ENCODE data around the gene AKT1. TPM values are rescaled to one million over a fixed set of nuclear protein-coding genes. Genes with fewer than 3 reads are reported as not detected.
"Not testable (repeated sequence)": the region's sequence is repeated elsewhere in the genome, so short reads cannot be mapped to it uniquely, and the experiment has no call there.

Gene AKT1
- total RNA-seq, 1 donor from 2014 or later = 57.3 TPM

DNA sequence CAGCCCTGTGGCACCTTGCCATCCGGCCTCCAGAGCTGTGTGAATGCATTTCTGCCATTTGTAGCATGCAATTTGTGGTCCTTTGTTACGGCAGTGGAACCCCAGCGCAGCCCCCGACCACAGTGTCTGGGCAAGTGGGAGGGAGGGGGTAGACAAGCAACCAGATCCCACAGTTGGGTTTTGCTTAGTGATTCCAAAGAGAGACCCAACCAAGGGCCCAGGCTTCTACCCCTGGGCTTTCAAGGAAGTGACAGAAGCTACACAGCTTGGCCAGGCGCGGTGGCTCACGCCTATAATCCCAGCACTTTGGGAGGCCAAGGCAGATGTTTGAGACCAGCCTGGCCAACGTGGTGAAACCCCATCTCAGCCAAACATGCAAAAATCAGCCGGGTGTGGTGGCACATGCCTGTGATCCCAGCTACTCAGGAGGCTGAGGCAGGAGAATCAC, 23.2 kb upstream of the AKT1 start:
- no peak for ATAC-seq

DNA sequence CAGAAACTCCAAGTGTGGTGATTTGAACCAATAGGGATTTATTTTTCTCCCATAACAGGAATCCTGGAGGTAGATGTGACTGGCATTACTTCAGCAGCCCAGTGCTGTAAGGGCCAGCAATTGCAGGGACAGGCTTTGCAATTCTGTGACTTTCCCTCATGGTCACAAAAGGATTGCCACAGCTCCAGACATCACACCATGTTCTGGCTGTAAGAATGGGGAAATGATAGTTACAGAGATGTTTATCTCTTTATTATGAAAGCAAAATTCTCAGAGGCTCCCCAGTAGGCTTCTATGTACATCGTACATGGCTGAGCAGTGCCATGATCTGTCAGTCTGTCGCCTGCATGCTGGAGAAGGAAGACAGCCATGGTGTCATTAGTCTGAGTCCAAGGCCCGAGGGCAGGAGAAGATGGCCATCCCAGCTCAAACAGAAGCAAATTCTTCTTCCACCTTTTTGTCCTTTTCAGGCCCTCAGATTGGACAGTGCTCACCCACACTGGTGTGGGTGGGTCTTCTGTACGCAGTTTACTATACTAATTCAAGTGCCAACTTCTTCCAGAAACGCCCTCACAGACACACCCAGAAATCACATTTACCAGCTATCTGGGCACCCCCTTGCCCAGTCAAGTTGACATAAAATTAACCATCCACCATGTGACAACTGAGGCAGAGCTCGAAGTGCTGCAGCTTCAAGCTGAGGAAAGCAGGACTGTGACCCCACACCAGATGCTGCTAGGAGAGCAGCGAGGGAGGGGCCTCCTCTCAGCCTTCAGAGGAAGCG, 22.6 kb upstream of the AKT1 start:
- no peak for ATAC-seq

DNA sequence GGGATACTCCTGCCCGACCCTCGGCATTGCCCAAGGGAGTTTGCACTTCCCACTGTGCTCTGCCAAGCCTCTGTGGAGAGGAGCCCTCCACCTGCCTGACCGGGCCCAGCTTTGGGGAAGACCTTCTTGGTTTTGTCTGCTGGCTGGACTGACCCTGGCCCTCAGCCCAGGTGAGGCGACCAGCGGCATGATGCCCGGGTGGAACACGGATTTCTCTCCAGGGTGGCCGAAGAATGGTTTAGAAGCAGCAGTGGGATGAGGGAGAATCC, 21.0 kb upstream of the AKT1 start:
- ATAC-seq = no peak

DNA sequence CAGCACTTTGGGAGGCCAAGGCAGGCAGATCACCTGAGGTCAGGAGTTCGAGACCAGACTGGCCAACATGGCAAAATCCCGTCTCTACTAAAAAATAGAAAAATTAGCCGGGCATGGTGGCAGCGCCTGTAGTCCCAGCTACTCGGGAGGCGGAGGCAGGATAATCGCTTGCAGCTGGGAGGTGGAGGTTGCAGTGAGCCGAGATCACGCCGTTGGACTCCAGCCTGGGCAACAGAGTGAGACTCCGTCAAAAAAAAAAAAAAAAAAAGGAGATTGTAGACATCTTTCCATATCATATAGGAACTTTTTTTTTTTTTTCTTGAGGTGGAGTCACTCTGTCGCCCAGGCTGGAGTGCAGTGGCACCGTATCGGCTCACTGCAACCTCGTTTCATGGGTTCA, 19.2 kb upstream of the AKT1 start:
- ATAC-seq = not testable (repeated sequence)

DNA sequence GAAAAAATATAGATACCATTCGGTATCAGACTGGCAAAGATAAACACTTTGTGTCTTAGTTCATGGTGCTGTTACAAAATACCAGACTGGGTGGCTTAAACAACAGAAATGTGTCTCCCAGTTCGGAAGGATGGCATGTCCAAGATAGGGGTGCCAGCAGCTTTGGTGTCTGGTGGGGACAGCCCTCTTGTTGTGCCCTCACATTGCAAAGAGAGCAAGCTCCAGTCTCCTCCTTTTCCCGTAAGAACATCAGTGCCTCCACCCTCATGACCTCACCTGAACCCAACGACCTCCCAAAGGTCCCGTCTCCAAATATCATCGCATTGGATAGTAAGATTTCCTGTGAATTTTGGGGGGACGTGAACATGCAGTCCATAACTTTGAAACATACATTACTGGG, 17.7 kb upstream of the AKT1 start:
- no peak for ATAC-seq

DNA sequence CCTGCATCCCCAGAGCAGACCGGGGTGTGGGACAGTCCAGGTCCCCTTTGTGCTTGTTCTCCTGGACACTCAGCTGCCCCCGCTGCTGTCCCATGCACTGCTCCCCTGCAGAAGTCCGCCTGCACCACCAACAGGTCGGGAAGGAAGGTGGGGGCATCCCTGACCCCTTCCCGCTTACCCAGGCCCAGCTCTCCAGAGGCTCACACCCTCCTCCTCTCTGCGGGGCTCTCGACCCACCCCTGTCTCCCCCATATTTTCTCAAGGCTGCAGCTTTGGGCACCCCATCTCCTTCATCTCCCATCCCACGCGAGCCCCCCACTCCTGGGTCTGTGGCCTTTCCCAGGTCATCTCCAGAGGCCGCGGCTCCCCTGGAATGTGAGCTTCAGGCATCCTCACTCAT, 14.8 kb upstream of the AKT1 start:
- ATAC-seq = no peak

DNA sequence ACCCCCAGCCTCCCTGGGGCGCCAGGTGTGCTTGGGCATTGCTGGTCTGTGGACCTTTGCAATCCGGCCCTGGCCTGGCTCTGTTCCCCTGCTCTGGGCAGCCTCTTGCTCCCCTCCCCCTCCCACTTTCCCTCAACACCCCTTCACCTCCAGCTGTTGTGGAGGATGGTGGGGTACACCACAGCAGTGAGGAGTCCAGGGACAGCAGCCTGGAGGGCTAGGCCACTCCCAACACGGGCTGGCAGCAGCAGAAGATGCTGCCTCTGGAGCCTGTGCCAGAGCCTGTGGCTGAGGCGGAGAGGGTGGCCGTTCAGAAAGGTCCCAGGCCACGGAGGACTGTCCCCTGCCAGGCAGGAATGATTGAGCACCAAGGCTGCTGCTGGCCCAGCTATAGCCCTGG, 12.9 kb upstream of the AKT1 start:
- ATAC-seq = no peak

DNA sequence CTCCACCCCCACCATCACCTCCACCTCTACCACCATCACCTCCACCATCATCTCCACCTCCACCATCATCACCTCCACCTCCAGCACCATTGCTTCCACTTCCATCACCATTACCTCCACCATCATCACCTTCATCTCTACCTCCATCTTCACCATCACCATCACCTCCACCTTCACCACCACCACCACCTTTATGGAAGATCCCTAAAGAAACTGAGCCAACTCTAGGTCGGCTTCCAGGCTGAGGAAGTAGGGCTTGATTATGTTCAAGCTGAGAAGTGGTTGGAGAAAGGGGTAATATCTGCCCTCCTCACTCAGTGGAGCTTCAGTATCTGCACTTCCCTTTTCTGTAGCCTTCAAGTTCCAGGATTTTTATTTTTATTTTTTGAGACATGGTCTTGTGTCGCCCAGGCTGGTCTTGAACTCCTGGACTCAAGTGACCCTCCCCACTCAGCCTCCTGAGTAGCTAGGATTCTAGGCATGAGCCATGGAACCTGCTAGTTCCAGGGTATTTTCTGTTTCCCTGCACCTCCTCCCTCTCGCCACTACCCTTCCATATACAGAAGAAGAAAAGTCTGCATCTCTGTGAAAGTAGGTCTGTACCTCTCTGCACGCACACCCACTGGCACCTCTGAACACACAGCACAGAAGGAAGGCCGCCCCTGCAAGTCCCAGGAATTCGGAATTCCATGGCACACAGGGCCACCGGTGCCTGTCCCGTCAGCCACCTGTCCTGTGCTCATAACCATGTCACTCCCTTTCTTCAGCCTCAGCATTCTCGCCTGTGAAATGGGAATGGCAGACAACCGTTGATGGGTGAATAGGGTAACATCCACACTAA, 11.3 kb upstream of the AKT1 start:
- no peak for ATAC-seq

DNA sequence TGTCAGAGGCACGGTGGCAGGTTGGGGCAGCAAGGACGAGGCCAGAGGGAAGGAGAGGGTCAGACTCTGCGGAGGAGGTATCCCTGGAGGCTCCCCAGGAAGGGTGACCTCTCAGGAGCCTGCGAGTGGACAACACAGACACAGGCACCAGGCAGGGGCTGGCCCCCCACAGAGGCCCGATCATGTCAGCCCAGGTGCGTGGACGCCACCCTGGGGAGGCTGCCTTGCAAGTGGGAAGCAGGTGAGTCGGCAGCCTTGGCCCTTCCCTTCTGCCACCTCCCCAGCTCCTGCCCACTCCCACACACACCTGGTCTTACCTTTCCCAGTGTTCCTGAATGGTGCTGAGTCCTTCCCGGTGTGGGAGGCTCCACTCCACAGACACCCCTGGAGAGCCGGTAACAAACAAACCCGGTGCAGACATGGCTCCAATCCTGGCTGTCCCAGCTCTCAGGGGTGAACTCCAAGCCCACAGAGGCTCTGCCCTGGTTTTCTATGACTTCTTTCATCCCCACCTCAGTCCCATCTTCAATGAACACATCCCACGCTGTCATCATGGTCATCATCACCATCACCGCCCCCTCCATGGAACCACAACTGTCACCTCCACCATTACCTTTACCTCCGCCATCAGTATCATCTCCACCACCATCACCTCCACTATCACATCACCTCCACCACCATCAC, 10.5 kb upstream of the AKT1 start:
- no peak for ATAC-seq

DNA sequence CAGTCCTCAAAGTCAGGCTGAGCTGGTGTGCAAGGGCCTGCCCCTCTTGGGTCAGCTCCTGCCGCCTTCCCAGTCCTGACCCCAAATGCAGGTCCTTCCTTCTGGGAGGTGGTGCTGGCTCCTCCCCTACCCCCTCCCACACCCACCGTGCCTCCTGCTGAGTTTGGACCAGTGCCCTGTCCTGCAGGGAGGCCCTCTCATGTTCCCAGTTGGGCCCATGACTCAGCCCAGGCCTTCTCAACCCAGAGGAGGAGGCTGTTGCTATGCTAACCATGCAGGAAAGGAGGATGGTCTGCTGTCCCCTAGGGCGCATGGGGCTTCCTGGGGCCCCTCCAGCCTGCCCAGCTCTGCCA, 9.8 kb upstream of the AKT1 start:
- no peak for ATAC-seq

DNA sequence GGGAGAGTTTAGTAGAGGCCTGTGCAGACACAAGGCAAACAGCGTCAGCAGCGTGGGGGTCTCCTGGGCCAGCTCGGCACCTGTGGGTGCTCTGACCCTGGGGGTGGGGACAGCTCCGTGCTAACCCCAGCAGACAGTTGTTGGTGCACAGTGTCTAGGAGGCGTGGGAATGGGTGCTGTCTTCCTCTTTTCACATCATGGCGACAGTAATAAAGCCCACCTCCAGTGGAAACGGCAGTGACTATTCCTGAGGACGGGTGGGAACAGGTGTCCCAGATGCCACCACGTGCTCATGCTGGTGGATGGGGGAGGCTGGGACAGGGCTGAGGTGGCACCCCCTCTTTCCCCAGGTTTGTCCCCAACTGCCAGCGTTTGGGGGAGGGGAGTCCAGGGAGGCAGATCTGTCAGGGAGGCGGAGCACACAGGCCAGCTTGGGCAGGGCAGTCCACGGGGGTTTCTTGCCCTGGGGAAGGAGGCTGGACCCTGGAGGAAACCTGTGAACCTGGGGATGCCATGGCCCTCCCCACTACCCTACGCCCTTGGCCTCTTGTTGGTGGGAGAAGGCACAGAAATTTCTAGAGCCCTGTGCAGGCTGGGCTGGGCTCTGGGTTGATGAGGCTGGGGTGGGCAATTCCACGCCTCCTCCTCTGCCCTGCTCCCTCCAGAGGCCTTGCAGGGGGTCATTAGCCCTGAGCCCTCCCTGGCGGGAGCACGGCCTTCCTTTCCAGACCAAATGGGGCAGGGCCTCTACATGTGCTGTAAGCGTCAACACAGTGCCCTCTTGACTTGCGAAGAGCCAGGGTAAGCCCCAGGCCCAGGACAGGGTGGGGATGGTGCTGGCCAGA, 9.2 kb upstream of the AKT1 start:
- no peak for ATAC-seq

DNA sequence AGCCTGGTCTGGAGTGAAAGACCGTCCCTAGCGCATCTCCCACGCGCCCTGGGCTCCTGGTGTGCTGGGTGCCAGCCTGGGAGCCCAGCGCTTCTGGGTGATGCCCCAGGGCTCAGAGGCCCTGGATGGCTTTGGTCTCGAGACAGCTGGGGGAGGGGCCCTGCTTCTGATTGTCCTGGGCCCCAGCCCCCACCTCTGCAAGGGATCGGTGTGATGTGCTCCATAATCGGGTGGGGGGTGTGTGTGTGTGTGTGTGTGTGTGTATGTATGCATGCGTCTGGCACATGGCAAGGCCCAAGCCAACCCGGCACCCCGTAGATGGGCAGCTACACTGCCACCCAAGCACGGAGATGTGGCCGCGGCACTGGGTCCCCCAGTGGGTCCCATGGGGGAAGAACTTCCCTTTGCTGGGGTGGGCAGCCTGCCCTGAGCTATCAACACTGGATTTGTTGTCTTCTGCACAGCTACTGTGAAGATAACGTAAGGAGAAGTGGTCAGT, 8.4 kb upstream of the AKT1 start:
- no peak for ATAC-seq

DNA sequence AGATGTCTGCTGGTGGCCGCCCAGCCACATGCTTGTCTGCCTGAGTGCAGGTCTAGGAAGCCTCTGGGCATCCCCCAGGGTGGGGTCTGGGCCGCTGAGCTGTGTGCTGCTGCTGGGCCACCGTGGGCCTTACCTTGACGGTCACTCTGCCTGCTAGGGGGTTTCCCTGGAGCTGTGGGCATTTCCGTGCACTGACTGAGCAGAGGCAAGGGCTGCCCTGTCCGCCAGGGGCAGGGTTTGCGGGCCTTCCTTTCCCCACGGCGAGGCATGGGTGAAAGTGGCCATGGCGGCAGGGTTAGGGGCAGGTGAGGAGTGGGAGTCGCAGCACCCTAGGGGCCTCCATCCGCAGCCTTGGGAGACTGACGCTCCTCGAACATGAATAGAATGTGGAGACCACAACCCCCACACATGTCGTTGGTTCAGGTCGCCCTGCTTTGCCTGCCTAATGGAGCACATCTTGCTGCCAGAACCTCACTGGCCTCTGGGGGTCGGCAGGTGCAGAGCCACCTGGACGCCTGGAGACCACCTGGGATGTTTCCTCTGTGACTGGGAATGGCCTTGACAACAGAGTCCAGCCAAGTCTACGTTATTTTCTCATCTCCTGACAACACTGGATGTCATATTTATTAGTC, 7.8 kb upstream of the AKT1 start:
- no peak for ATAC-seq

DNA sequence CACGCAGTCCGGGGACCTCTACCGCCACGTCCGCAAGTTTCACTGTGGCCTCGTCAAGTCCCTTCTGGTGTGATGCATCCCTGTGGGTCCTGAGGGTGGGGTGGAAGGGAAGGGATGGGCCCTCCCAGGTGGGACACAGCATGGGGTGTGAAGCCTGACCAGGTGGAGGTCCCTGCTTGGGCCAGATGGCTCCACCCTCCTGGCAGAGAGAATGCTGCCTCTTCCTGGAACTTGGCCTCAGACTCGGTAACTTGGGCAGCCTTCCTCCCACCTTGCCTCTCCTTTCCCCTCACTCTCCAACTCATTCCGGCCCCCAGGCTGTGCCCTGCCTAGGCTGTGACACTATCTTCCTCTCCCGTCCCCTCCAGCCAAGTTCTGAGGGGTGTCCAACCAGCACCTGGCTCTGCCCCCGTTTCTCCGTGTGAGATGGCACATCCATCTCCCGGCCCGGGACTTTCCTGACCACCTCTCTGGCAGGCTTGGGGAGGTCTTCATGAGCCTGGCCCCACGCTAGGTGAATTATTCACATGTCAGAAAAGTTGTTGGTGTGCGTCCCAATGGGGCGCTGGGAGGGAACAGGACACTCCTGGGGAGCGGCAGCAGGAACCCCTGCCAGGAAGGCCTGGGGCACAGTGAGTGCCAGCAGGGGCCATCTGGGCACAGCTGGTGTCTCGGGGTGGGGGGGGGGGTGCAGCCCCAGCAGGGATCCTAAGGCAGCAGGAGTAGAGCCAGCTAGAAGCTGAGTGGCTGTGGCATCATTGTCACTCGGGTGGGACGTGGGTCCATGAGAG, 7.0 kb upstream of the AKT1 start:
- ATAC-seq = no peak

DNA sequence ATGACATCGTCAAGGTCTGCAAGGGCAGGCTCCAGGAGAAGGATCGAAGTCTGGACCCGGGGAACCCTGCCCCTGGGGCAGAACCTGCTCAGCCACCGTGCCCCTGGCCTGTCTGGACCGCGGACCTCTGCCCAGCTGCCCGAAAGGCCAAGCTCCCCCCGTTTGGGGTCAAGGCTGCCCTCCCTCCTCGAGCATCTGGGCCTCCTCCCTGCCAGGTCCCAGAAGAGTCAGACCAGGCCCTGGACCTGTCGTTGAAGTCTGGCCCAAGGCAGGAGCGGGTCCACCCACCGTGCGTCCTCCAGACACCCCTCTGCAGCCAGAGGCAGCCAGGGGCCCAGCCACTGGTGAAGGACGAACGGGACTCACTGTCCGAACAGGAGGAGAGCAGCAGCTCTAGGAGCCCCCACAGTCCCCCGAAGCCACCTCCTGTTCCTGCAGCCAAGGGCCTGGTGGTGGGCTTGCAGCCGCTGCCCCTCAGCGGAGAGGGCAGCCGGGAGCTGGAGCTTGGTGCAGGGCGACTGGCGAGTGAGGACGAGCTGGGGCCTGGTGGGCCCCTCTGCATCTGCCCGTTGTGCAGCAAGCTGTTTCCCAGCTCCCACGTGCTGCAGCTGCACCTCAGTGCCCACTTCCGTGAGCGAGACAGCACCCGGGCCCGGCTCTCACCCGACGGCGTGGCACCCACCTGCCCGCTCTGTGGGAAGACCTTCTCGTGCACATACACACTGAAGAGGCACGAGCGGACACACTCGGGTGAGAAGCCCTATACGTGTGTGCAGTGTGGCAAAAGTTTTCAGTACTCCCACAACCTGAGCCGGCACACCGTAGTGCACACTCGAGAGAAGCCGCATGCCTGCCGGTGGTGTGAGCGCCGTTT, 6.2 kb upstream of the AKT1 start:
- no peak for ATAC-seq

DNA sequence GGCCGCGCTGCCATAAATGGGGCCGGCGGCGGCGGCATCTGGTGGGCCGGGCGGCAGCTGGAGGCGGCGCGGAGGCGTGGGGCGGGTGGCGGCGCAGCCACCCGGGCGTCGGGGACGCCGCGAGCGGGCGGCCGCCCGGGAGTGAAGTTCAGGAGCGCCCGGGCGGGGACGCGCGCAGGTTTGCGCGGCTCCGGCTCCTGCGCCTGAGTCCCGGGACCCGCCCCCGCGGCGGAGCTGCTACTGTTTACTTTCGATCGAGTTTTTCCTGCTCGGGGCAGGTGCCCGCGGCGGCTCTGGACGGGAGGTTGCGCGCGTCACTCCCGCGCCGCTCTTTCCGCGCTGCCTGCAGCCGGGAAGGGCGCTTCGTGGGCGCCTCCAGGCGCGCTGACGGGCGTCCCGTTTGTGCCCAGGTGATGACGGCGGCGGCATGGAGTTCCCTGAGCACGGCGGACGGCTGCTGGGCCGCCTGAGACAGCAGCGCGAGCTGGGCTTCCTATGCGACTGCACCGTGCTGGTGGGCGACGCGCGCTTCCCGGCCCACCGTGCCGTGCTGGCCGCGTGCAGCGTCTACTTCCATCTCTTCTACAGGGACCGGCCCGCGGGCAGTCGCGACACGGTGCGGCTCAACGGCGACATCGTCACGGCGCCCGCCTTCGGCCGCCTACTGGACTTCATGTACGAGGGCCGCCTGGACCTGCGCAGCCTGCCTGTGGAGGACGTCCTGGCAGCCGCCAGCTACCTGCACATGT, 5.4 kb upstream of the AKT1 start, which contains the start of gene ZBTB42:
TSS of gene ZBTB42 (plus strand) at position 331 of the 749 bp plus-strand sequence. CDS start at position 428, 97 bp downstream.
- ATAC-seq = peak; percentile 71

DNA sequence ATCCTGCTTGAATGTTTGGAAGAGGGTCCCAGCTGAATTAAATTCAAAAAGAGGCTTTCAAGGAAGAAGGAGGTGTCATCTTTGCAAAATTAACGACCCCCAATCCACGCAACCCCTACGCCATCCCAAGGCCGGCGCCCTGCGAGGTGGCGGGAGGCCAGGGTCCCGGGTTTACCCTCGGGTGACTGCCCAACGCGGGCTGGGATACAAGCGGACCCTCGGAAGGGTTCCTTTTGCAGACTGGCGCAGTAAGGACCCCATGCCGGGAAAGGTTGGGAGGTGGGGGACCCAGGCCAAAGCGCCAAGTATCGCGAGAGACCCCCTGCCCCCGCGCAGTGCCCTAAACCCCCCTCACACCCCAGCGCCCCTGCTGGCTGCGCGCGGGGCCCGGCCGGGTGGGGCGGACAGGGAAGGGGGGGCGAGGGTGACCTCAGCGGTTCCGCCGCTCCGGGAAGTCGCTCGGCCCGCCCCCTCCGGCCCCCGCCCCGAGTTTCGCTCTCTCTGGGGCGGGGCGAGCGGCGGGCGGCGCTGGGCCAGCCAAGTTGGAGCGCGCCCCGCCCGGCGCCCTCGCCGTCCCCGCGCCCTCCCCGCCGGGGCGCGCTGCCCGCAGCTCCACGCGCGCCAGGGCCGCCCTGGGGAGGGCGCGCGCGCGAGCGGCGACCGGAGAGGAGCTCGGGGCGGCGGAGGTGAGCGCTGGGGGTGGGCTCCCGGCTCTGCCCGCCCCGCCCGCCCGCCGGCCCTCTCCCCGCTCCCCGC, 4.6 kb upstream of the AKT1 start:
- ATAC-seq = peak; percentile 72

DNA sequence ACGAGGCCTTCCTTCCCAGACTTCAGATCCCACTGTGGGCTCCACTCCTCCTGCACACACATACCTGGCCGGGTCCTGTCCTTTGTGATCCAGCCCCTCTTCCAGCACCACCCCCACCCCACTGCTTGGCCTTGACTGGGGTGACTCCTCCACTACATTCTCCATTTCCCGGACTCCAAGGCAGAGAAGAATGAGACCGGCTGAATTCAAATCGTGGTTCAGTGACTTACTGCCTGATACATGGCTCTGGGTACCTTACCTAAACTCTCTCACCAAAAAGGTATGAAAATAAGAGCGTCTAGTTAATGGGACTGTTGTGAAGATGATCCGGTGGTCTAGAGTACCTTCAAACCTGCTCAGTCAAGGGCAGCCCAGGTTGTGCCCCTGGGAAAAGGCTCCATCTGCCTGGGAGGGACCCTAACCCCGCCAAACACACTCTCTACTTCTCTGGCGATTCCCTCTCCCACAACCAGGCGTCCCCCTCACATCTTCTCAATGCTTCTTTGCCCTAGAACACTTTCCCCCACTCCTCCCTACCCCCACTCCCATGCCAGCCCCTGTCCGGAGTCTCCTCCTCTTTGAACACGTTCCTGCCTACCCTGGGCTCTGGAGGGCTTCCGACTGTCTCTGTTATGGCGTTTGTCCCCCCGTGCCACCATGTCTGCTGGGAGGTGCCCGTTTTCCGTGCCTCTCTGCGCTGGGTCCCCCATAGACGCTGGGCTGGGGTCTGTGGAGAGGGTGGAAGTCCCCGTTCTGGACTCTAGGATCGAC, 3.9 kb upstream of the AKT1 start:
- ATAC-seq = no peak

All from esophagus mucosa (tissue), 1 donor.